ENCODE measurements around the gene SLC25A30. TPM values are rescaled to one million over a fixed set of nuclear protein-coding genes. Genes with fewer than 3 reads are reported as not detected.

Gene SLC25A30
- total RNA-seq, 1 experiment from 2014 or later: 6.3 TPM

DNA sequence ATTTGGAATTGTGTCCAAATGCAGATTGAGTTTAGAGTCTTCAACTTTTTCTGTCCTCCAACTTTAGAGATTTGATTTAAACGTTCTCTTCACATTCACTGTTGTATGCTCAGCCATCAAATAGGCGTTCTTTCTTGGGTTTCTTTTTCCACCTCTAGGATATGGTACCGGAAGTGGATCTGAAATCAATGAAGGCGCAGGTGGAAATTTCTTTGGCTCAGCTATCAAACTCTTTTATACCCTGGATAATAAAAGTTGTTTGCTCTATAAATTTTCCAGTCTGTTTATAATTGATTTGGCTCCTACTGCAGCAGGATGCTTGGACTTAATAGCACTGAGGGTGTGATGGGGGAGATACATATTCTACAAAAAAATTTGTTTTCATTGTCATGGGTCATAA is 48.2 kb upstream of the SLC25A30 start:
- Mint-ChIP-seq H3K4me1 (peaks cover 22 to 24% of the 10 kb centered on the region in 2 experiments), H3K27ac (no peak overlapping the region), H3K36me3 (ENCODE audit: insufficient read depth in 1 of 3, low read depth in 3 of 3) (peaks cover 0 to 6% (median 2%) of the 10 kb centered on the region in 3 experiments; a peak in 1 of 7 replicates), H3K27me3 (ENCODE audit: low read depth) (peaks cover 20% of the 10 kb centered on the region), H3K4me3 (peak overlapping the region; percentile 95), H3K9me3 (no peaks in the 10 kb centered on the region; a peak in 1 of 5 replicates)
- Histone ChIP-seq H2BK120ac (ENCODE audit: low read depth, low read length, poor library complexity, severe bottlenecking) (no peak overlapping the region), H3T11ph (ENCODE audit: low read length) (no peak overlapping the region), H3K23ac (ENCODE audit: insufficient read length, low read depth, low read length) (no peak overlapping the region), H3K23me2 (ENCODE audit: insufficient read length, low read depth, low read length, poor library complexity, severe bottlenecking) (no peaks in the 10 kb centered on the region), H4K20me1 (ENCODE audit: control insufficient read depth, insufficient read depth, insufficient read length) (no peaks in the 10 kb centered on the region), H2BK5ac (ENCODE audit: insufficient read length, low read length) (no peak overlapping the region), H4K8ac (replicated peaks; ENCODE audit: insufficient read length, low read depth, low read length) (no peak overlapping the region), H3K56ac (ENCODE audit: insufficient read length, low read depth, low read length) (no peak overlapping the region), H2BK12ac (ENCODE audit: insufficient read length, low read depth, low read length) (no peak overlapping the region), H3K9ac (ENCODE audit: extremely low read depth, insufficient read length, low read length) (no peak overlapping the region), H4K91ac (ENCODE audit: insufficient read length, low read depth, low read length) (no peak overlapping the region), H3K4me2 (ENCODE audit: insufficient read depth, insufficient read length, low read length) (peak overlapping the region; percentile 33), H2AK5ac (ENCODE audit: insufficient read length, low read length) (no peak overlapping the region), H3K79me2 (ENCODE audit: insufficient read depth, low read length) (peaks cover 13% of the 10 kb centered on the region; the same call in 1 of the 2 replicates), H2BK15ac (ENCODE audit: low read depth, low read length) (no peak overlapping the region), H3K9me3 (ENCODE audit: control insufficient read depth, low read depth, low read length) (no peaks in the 10 kb centered on the region), H3K27me3 (ENCODE audit: insufficient read depth, low read length) (no peaks in the 10 kb centered on the region), H3K4me1 (ENCODE audit: insufficient read depth, low read length) (no peaks in the 10 kb centered on the region), H2AFZ (ENCODE audit: low read length) (no peak overlapping the region), H4K5ac (ENCODE audit: insufficient read length, low read depth, low read length) (no peak overlapping the region), H2BK20ac (ENCODE audit: low read depth, low read length, poor library complexity, severe bottlenecking) (no peak overlapping the region), H3K18ac (ENCODE audit: insufficient read length, low read depth, low read length) (no peak overlapping the region), H3K4ac (ENCODE audit: low read depth, low read length) (no peak overlapping the region), H3K79me1 (ENCODE audit: insufficient read depth, low read depth, low read length, poor library complexity, severe bottlenecking) (peaks cover 3% of the 10 kb centered on the region), H3K27ac (ENCODE audit: insufficient read length, low read depth, low read length) (no peak overlapping the region), H3K14ac (ENCODE audit: insufficient read depth, low read length) (no peak overlapping the region)
- DNase-seq: no peak
- WGBS (ENCODE audit: extremely low coverage, insufficient read length, low lambda C conversion rate): no CpG with 5 or more reads among the region's 4 CpGs
- TF ChIP-seq, protein P1, sequence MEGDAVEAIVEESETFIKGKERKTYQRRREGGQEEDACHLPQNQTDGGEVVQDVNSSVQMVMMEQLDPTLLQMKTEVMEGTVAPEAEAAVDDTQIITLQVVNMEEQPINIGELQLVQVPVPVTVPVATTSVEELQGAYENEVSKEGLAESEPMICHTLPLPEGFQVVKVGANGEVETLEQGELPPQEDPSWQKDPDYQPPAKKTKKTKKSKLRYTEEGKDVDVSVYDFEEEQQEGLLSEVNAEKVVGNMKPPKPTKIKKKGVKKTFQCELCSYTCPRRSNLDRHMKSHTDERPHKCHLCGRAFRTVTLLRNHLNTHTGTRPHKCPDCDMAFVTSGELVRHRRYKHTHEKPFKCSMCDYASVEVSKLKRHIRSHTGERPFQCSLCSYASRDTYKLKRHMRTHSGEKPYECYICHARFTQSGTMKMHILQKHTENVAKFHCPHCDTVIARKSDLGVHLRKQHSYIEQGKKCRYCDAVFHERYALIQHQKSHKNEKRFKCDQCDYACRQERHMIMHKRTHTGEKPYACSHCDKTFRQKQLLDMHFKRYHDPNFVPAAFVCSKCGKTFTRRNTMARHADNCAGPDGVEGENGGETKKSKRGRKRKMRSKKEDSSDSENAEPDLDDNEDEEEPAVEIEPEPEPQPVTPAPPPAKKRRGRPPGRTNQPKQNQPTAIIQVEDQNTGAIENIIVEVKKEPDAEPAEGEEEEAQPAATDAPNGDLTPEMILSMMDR (conservative IDR thresholded peaks at IDR 0.05): no peak
